ENCODE data around the gene ARF1. TPM values are rescaled to one million over a fixed set of nuclear protein-coding genes. Genes with fewer than 3 reads are reported as not detected.

The ARF1 gene
- total RNA-seq, 1 experiment from 2014 or later, result 395 TPM

GRCh38 chr1:228063251-228064191 lies 19.0 kb upstream of the ARF1 start:
- no TSS peak for BruUV-seq (replicated peaks)
- H3K4me3 ChIP-seq (ENCODE audit: low read depth, low read length, poor library complexity, severe bottlenecking), result no peak overlapping the region
- DNase-seq (ENCODE audit: low spot score), result no peak
- POLR2A ChIA-PET (ENCODE audit: low non-redundant PET), result no interaction called here
- no peaks in the 10 kb centered on the region for H3K9me3 ChIP-seq (ENCODE audit: low read depth, low read length, poor library complexity, severe bottlenecking)
- no peak overlapping the region for H3K27ac ChIP-seq (ENCODE audit: low read depth, low read length, poor library complexity, severe bottlenecking)
- TF ChIP-seq EZH2 (IDR thresholded peaks at IDR 0.05; ENCODE audit: borderline replicate concordance, low read depth, low read length, poor library complexity, severe bottlenecking), result no peak
- TF ChIP-seq CTCF (conservative IDR thresholded peaks at IDR 0.05; ENCODE audit: low read depth, low read length), result no peak
- CTCF ChIA-PET, result no interaction called here
- intact Hi-C loops (cut with micrococcal nuclease; ENCODE audit: unreplicated experiment), result no loop called here
- H3K36me3 ChIP-seq (ENCODE audit: insufficient read depth, low read length, poor library complexity, severe bottlenecking), result no peaks in the 10 kb centered on the region
- peaks cover 8% of the 10 kb centered on the region for H3K4me1 ChIP-seq (ENCODE audit: insufficient read depth, low read length, poor library complexity, severe bottlenecking)
- H3K27me3 ChIP-seq (replicated peaks; ENCODE audit: insufficient read depth, low read depth, low read length, poor library complexity), result peaks cover 48% of the 10 kb centered on the region

- H3K4me1 ChIP-seq (ENCODE audit: insufficient read depth, low read length, poor library complexity, severe bottlenecking), result peaks cover 8% of the 10 kb centered on the region
- no peak for DNase-seq (ENCODE audit: low spot score)
- no peak overlapping the region for H3K27ac ChIP-seq (ENCODE audit: low read depth, low read length, poor library complexity, severe bottlenecking)
- H3K9me3 ChIP-seq (ENCODE audit: low read depth, low read length, poor library complexity, severe bottlenecking), result no peaks in the 10 kb centered on the region
- BruUV-seq (replicated peaks), result no TSS peak
- no peak for TF ChIP-seq CTCF (conservative IDR thresholded peaks at IDR 0.05; ENCODE audit: low read depth, low read length)
- no peak for TF ChIP-seq EZH2 (IDR thresholded peaks at IDR 0.05; ENCODE audit: borderline replicate concordance, low read depth, low read length, poor library complexity, severe bottlenecking)
- POLR2A ChIA-PET (ENCODE audit: low non-redundant PET), result no interaction called here
- CTCF ChIA-PET, result no interaction called here
- intact Hi-C loops (cut with micrococcal nuclease; ENCODE audit: unreplicated experiment), result no loop called here
- peaks cover 43% of the 10 kb centered on the region for H3K27me3 ChIP-seq (replicated peaks; ENCODE audit: insufficient read depth, low read depth, low read length, poor library complexity)
- H3K36me3 ChIP-seq (ENCODE audit: insufficient read depth, low read length, poor library complexity, severe bottlenecking), result no peaks in the 10 kb centered on the region
- no peak overlapping the region for H3K4me3 ChIP-seq (ENCODE audit: low read depth, low read length, poor library complexity, severe bottlenecking)
Measured at GRCh38 chr1:228064296-228064695, 18.2 kb upstream of the ARF1 start.

- Histone ChIP-seq H3K36me3 (ENCODE audit: insufficient read depth, low read length, poor library complexity, severe bottlenecking) (no peaks in the 10 kb centered on the region), H3K27me3 (replicated peaks; ENCODE audit: insufficient read depth, low read depth, low read length, poor library complexity) (peaks cover 42% of the 10 kb centered on the region), H3K4me1 (ENCODE audit: insufficient read depth, low read length, poor library complexity, severe bottlenecking) (peaks cover 8% of the 10 kb centered on the region), H3K9me3 (ENCODE audit: low read depth, low read length, poor library complexity, severe bottlenecking) (no peaks in the 10 kb centered on the region), H3K27ac (ENCODE audit: low read depth, low read length, poor library complexity, severe bottlenecking) (no peak overlapping the region), H3K4me3 (ENCODE audit: low read depth, low read length, poor library complexity, severe bottlenecking) (no peak overlapping the region)
- no peak for TF ChIP-seq CTCF (conservative IDR thresholded peaks at IDR 0.05; ENCODE audit: low read depth, low read length)
- no peak for DNase-seq (ENCODE audit: low spot score)
- intact Hi-C loops (cut with micrococcal nuclease; ENCODE audit: unreplicated experiment), result no loop called here
- POLR2A ChIA-PET (ENCODE audit: low non-redundant PET), result no interaction called here
- BruUV-seq (replicated peaks), result no TSS peak
- CTCF ChIA-PET, result no interaction called here
Measured at GRCh38 chr1:228064741-228065542, 17.6 kb upstream of the ARF1 start.
